Measurements from ENCODE around the gene SLC22A2.

DNA sequence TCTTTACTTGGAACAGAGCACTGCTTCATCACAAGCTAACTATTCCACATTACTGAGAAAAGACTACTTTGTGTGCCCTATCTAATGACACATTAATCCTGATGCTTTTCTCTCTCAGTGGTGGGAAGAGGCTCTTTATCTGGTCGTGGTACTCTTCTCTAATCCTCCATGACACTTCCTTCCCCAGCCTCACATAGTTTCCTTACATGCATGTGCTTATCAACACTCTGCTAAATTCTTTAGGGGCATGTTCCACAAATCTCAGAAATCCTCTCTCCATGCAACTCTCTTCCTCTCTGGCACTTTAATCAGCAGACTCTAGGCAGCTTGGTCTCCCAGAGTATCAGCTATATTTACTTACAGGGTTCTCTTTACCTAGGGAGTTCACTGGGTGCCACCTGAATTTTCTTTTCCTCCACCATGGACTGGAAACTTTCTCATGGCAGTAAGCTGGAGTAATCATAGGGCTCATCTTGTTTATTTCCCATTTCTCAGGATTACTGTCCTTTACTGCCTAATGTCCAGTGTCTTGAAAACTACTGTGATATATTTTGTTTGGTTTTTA is 27.0 kb upstream of the SLC22A2 start:
- TF ChIP-seq RXRA (IDR thresholded peaks at IDR 0.05) (no peak), RAD21 (IDR thresholded peaks at IDR 0.05) (no peak), SP1 (IDR thresholded peaks at IDR 0.05) (no peak), YY1 (IDR thresholded peaks at IDR 0.05) (no peak), TAF1 (conservative IDR thresholded peaks at IDR 0.05) (no peak), JUND (IDR thresholded peaks at IDR 0.05) (no peak), EGR1 (IDR thresholded peaks at IDR 0.05; ENCODE audit: low read depth in 2 of 2) (no peak), GABPA (IDR thresholded peaks at IDR 0.05 in 1 of 2, conservative IDR thresholded peaks at IDR 0.05 in 1 of 2) (no peak), FOXA1 (IDR thresholded peaks at IDR 0.05) (no peak), HNF4G (IDR thresholded peaks at IDR 0.05) (no peak)
- TF ChIP-seq, protein P1, sequence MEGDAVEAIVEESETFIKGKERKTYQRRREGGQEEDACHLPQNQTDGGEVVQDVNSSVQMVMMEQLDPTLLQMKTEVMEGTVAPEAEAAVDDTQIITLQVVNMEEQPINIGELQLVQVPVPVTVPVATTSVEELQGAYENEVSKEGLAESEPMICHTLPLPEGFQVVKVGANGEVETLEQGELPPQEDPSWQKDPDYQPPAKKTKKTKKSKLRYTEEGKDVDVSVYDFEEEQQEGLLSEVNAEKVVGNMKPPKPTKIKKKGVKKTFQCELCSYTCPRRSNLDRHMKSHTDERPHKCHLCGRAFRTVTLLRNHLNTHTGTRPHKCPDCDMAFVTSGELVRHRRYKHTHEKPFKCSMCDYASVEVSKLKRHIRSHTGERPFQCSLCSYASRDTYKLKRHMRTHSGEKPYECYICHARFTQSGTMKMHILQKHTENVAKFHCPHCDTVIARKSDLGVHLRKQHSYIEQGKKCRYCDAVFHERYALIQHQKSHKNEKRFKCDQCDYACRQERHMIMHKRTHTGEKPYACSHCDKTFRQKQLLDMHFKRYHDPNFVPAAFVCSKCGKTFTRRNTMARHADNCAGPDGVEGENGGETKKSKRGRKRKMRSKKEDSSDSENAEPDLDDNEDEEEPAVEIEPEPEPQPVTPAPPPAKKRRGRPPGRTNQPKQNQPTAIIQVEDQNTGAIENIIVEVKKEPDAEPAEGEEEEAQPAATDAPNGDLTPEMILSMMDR (IDR thresholded peaks at IDR 0.05; ENCODE audit: low read depth, low read length, missing input control) = no peak
- TF ChIP-seq, protein P2, sequence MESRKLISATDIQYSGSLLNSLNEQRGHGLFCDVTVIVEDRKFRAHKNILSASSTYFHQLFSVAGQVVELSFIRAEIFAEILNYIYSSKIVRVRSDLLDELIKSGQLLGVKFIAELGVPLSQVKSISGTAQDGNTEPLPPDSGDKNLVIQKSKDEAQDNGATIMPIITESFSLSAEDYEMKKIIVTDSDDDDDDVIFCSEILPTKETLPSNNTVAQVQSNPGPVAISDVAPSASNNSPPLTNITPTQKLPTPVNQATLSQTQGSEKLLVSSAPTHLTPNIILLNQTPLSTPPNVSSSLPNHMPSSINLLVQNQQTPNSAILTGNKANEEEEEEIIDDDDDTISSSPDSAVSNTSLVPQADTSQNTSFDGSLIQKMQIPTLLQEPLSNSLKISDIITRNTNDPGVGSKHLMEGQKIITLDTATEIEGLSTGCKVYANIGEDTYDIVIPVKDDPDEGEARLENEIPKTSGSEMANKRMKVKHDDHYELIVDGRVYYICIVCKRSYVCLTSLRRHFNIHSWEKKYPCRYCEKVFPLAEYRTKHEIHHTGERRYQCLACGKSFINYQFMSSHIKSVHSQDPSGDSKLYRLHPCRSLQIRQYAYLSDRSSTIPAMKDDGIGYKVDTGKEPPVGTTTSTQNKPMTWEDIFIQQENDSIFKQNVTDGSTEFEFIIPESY (IDR thresholded peaks at IDR 0.05) = no peak
- TF ChIP-seq, protein P3, sequence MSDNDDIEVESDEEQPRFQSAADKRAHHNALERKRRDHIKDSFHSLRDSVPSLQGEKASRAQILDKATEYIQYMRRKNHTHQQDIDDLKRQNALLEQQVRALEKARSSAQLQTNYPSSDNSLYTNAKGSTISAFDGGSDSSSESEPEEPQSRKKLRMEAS (IDR thresholded peaks at IDR 0.05) = no peak
- TF ChIP-seq, protein P4, sequence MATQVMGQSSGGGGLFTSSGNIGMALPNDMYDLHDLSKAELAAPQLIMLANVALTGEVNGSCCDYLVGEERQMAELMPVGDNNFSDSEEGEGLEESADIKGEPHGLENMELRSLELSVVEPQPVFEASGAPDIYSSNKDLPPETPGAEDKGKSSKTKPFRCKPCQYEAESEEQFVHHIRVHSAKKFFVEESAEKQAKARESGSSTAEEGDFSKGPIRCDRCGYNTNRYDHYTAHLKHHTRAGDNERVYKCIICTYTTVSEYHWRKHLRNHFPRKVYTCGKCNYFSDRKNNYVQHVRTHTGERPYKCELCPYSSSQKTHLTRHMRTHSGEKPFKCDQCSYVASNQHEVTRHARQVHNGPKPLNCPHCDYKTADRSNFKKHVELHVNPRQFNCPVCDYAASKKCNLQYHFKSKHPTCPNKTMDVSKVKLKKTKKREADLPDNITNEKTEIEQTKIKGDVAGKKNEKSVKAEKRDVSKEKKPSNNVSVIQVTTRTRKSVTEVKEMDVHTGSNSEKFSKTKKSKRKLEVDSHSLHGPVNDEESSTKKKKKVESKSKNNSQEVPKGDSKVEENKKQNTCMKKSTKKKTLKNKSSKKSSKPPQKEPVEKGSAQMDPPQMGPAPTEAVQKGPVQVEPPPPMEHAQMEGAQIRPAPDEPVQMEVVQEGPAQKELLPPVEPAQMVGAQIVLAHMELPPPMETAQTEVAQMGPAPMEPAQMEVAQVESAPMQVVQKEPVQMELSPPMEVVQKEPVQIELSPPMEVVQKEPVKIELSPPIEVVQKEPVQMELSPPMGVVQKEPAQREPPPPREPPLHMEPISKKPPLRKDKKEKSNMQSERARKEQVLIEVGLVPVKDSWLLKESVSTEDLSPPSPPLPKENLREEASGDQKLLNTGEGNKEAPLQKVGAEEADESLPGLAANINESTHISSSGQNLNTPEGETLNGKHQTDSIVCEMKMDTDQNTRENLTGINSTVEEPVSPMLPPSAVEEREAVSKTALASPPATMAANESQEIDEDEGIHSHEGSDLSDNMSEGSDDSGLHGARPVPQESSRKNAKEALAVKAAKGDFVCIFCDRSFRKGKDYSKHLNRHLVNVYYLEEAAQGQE (IDR thresholded peaks at IDR 0.05) = no peak

Data from liver (tissue), 3 donors.